HG02884 (cell line): ENCODE measurements around the gene PKNOX2.

Source experiments
- ATAC-seq: cut with Tn5 transposase; IDR thresholded peaks from one replicate; pipeline ENCODE4 v1.9.1; 2021; ENCODE audit warnings: mild to moderate bottlenecking, moderate library complexity; ENCODE audit not compliant: unreplicated experiment

PKNOX2 gene

DNA sequence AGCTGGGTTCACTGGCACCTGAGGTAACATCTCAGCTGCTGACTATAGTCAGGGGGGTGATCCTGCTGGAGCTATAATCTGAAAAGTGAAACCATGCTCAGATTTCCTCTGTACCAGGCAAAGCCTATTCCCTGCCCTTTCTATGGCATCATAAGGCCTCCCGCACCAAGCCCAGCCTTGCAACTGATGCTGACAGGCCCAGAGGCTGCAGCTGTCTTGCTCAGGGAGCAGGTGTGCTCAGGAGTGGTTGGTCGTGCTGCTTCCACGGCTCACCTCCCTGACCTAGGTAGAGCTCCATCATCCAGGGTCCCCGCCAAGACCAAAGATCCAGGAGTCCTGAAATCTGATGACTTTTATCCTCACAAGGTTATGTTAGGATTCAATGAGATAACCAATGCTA is 209.8 kb downstream of the PKNOX2 start:
- no peak for ATAC-seq

DNA sequence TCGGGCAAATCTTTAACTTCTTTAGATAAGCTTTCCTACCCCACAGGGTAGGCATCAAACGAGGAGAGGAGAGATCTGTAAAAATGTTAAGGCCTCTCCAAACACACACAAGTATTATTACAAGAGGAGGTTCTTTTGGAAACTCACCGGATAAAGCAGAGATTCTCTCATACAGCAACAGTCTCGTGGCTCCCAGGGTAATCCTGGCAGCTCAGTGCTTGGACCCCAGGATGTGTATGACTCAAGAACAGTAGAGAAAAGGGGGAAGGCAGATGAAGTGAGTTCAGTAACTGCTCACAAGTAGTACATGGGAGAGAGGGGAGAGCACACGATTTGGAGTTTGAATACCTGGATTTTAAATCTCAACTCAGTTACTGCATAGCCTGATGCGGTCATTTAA is 210.6 kb downstream of the PKNOX2 start:
- no peak for ATAC-seq

DNA sequence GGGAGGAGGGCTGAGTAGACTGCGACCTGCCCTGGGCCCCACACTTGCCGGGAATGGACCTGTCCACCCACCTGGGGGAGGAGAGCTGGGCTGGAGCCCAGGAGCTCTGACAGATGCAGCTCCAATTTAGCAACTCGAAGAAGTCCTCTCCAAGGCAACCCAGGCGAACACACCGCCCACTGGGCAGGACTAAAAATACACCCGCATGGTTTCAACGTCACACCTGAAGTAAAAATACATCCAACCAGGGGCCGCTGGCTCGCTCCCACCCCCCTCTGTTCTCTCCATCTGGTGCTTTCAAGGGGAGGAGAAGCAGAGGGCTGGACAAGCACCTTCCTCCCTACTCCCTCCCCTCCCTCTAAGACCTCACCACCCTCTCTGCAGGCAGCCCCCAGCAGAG is 211.6 kb downstream of the PKNOX2 start:
- no peak for ATAC-seq

GRCh38 chr11:125376856-125377255 is 212.3 kb downstream of the PKNOX2 start:
- ATAC-seq, result no peak

GRCh38 chr11:125378083-125378482 is 213.5 kb downstream of the PKNOX2 start:
- no peak for ATAC-seq

DNA sequence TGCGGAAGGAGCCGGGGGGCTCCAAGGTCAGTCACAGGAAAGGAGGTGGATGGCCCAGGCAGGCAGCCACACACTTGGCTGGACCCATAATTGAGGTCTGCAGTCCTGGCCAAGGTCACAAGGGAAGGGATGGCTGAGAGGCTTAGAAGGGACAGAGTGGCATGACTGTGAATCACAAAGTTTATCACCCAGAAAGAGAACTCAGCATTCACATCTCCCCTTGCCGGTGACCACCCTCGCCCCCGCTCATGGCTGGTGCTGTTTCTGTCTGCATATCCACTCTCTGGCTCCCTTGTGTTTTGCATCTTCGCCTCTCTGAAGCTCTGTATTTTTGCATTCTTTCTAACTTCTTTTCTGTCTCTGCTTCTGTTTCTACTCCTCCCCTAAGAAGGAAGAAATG is 214.0 kb downstream of the PKNOX2 start:
- no peak for ATAC-seq

DNA sequence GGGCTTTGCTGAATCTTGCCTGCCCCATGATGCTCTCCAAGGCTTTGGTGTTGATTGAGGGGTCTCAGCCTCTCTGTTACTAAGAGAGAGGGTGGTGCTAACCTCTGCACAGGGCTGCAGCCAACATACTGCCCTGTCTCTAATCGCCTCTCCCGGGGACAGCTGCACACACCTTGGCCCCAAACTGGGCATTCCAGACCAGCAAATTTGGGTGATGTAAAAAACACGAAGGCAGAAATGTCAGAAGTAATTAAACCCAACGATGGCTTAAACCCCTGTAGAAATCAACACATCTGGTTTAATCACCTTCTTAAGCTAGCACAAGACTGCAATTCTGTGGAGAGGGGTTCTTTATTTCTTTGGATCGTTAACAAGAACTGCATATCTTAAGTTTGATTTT is 215.0 kb downstream of the PKNOX2 start:
- ATAC-seq, result no peak

DNA sequence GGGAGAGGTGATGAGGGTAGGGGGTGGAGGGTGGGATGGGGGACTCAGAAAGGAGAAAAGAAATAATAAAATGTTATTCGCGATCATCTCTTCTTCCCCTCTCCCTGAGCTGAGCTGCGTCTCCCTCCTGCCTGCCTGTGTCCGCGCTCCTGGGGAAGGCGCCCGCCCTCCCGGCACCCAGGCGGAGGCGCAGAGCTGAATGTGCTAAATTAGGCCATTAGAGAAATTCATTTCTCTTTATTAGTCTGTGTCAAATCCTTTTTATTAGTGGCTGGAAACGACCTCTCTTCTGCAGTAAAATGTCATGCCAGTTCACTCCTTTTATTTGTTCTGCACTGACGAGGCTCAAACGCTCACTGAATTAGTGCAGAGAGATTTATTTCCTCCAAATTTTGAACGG is 215.4 kb downstream of the PKNOX2 start:
- ATAC-seq, result no peak

DNA sequence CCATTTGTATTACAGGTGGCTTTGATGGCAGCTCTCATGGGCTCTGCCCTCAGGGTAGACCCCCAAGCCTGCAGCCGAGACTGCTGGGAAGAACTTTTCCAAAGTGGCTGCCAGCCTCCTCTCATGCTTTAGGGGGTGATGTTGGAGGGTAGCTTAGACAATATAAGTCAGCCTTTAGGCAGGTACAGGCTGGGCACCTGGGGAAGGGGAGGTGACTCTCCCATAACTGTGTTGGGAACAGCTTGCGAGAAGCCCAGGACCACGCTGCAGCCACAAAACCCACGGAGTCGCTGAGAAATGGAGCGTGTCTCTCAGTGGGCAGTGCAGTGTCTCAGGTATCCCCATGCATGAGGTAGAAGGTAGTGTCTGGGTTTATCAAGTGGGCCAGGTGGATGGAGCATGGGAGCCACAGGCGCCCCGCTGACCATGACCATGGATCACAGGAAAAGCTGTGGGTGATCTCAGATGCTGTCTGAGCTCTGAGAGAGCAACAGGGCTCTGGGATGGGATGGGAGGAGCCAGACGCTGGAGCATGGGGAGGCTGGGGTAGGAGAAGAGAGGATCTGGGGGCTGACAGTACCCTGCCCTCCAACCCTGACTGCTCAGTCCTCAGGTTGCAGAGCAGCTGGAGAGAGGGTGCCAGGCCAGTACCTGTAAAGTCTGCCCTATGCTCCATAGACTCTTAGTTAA is 216.3 kb downstream of the PKNOX2 start:
- no peak for ATAC-seq

DNA sequence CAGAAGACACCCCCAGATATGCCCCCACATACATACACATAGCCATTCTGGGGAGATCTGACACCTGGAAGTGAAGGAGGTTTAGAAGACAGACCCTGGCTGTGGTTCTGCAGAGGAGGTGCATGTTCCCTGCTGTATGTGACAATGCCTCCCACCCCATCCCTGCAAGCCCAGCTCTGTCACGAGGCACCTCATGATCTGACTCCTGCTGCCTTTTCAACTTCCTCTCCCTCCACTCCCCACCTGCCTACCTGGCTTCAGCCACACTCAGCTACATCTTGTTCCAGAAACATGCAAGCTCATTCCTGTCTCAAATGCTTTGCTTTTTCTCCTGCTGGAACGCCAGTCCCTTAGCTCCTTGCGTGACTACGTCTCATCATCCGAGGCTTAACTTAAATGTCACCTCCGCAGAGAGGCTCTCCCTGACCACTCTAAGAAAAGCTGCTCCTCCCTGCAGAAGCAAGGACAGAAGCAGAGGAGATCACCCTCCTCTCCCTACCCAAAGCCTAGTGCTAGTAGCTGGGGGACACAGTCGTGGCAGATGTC is 217.0 kb downstream of the PKNOX2 start:
- ATAC-seq, result no peak

DNA sequence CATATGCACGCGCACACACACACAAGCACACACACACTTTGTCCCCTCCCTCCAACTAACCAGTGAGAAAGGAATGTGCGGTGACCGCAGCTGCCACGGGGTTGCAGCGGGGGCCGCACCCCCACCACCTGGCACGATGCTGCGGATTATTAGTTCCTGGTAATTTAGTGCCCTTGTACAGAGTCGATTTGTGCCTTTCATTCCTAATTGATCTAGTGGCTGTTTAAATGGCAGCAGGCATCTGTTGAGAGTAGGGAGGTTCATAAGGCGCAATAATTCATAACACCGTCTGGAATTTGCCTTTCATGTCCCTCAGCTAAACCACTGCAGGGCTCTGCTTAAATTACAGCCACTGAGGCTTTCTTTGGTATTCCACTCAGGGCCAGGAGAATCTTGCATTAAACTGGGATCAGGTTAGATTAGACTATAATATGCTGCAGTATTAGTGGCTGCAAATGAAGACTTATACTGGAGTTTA is 217.8 kb downstream of the PKNOX2 start:
- no peak for ATAC-seq

- no peak for ATAC-seq
Measured at GRCh38 chr11:125382822-125383221, 218.3 kb downstream of the PKNOX2 start.

GRCh38 chr11:125384825-125385224 is 220.3 kb downstream of the PKNOX2 start:
- ATAC-seq, result no peak

GRCh38 chr11:125387901-125388300 is 223.3 kb downstream of the PKNOX2 start:
- ATAC-seq, result no peak

GRCh38 chr11:125388611-125389010 is 224.1 kb downstream of the PKNOX2 start:
- no peak for ATAC-seq

DNA sequence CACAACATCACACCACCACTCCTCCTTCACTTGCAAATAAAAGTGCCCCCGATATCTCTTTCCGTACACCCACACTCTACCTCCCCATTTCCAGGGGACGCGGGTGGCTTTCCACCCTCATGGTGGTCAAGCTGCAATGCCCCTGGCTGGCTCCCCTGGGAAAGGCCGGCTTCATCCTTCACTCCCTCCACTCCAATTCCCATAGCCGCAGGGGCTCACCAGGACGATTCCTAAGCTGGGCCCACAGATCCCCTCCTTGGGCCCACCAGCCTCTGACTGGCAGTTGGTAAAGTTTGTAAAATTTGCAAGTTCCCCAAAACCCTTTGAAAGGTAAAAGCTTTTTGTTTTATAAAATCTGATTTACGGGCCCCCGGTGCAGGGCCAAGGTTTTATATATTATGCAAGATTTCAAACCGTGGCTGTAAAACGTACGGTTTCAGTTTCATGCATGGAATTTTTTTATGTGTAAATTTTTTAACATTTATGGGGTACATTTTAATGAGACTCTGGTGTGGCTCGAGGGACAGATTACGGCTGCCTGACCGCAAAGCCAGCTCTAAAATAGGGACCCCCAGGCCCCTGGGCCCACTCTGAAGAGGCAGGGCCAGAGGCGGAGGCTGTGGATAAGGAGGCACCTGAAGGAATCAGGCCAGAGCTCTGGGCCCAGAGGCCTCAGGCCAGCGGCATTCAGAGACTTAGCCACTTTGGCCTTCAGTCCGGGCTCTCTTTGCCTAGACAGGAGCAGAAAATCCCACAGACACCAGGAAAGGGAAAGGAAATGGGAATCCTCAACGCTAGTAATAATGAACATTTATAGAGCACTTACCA is 225.0 kb downstream of the PKNOX2 start:
- no peak for ATAC-seq

- no peak for ATAC-seq
Measured at GRCh38 chr11:125390946-125391345, 226.4 kb downstream of the PKNOX2 start.

- ATAC-seq, result no peak
Measured at GRCh38 chr11:125393331-125393730, 228.8 kb downstream of the PKNOX2 start.

DNA sequence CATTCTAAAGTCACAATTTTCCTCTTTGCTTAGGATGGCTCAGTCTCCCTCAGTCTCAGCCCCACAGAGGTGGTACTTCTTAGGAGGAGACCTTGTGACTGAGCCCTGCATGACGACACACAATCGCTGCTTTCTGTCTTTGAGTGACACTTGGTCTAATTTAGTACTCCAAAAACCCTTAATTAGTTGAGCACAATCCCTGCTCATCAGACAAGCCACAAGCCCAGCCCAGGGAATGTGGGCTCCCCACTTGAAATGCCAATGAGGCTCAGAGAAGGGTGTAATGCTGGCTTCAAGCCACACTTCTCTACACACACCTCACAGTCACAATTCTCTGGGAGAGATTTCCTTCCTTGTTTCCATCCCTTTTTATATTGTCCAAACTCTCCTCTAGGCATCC is 229.7 kb downstream of the PKNOX2 start:
- ATAC-seq, result no peak

DNA sequence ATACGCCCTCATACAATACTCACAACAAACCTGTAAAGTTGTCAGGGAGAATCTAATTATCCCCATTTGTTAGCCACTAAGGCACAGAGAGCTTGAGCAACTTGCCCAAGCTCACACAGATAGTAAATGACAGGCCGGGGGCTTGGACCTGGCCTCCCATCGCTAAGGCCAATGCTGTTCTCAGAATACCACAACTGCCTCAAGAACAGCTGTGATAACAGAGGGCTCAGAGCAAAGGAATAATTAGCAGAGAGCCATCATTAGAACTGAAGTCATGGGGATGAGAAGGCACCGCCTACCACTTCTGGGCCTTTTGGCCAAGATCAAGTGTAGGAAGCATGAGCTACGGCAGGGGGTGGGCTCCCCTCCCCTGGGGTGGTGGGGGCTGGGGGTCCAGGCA is 232.9 kb downstream of the PKNOX2 start:
- no peak for ATAC-seq

- no peak for ATAC-seq
Measured at GRCh38 chr11:125398475-125398874, 233.9 kb downstream of the PKNOX2 start.
